Measurements from ENCODE around the gene DCUN1D3.
A peak's percentile ranks its signal among the peaks of the same experiment; 100 is the strongest.
"Not testable (repeated sequence)": the region's sequence is repeated elsewhere in the genome, so short reads cannot be mapped to it uniquely, and the experiment has no call there.

DCUN1D3 gene

DNA sequence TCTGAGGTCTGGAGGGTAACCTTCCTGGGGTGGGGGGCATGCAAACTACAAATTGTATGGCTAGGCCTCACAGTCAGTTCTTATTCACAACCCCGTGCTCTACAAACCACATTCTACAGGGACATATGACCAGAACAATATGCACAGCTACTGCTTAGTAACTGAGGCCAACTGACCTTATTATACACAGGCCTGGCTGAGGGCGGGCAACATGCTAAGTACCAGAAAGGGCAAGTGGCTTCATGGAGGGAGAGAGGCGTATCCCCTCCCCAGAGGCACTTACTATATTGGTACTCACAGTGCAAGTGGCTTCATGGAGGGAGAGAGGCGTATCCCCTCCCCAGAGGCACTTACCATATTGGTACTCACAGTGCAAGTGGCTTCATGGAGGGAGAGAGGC, 39.2 kb downstream of the DCUN1D3 start:
- not testable (repeated sequence) for DNase-seq

DNA sequence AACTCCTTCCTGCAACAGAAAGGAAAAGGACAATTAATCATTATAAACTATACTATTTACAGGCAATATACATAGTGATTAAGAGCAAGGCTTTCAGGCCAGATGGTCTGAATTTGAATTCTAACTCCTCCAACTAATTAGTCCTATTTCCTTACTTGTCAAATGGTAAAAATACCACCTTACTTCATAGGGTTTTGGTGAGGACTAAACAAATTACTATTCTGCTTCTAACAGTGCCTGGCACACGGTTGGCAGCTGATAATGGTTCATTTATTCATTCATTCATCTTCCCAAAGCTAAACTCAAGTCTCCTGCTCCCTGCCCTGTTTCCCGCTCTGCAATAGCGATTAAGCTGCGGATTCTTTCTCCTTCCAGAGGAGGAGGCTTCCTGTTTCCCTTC, 39.8 kb downstream of the DCUN1D3 start:
- DNase-seq = no peak

DNA sequence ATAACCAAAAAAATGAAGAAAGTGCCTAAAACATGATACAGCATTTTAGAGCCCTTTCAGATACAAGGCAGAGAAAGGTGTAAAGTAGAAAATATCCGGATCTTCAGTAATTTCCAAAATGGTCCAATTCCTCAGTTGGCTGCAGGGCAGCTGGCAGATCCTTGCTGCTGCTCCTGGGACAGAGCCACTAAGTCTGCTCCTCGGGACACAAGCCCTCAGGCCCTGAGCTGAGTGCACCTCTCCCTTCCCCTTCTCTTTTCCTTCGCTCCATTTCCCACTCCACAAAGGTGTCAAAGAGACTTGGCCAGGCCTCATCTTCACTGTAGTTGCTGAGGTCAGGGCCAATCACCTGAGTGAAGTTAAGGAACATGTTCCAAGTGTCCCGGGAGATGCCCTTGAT, 40.5 kb downstream of the DCUN1D3 start:
- no peak for DNase-seq

DNA sequence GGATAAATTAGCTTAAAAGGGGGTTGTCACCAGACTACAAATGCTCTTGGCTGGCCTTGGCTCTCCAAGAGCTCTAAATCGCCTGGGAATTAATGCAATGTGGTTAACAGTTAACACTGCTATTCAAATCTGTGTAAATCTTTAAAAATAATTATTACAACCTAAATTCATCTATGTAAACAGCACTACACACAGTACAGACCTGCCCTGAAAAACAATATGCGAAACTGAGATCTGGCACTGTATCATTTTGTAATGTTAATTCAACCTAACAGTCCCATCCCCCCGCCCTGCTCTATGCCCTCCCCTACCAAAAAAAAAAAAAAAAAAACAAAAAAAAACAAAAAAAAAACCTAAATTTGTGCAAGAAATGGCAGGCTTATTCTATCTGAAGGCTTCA, 40.9 kb downstream of the DCUN1D3 start:
- DNase-seq = no peak

DNA sequence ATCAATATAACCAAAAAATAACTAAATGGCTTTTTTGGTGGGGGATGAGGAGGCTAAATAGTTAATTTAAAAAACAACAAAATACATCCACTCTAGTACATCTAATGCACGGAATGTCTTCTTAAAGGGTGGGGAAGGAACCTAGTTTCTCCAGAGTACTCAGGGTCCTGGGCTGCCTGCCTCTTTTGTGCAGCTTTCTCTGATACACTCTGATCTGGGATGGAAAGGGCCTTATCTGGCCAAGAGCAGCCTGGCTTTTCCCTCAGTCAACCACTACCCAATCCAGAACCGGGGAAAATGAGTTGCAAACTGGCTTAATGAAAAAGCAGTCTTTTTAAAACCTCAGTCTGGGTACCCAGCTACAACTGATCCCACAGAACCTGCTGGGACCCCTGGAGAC, 42.9 kb downstream of the DCUN1D3 start:
- DNase-seq = no peak

DNA sequence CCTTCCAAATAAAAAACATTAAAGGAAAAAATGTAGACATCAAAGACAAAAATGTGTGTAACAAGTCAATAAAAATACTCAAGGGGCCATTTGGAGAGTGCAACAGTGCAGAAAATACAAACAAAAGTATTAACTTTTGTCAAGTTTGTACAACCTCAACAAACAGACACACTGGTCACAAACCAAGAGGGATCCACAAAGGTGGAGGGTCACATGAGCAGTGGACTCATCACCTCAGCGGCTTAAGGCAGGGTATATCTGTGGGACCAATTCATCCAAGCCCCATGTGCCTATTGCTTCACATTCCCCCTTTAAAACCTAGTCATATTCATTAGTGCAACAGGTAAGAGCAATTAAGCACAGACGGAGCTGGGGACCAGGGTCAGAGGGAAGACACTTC, 45.2 kb downstream of the DCUN1D3 start:
- no peak for DNase-seq

DNA sequence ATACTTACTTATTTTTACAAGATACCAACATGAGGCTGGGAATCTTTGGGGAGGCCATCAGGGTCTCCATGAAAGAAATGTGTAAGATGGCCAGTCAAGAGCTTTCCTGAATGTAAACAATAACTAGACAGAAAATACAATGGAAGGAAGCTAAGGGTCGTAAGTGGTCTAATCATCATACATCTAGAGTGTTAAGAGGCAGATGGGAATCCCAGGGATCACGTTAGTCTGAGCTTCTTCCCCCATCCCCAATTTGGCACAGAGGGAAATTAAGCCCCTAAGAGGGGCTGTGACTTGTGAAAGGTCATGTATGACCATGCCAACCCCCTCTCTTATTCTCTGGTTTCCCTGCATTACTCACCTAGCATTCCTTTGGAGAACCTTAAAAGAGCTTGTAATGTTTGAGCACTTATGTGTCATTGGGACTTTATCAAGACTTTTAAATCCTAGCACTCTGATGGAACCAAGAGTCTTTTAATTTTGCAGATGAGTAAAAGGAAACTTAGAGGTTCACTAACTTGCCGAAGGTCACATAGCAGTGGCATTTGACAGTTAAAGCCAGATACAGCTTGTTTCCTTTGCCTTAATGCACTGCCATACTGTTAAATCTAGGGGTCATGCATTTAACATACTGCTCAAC, 46.1 kb downstream of the DCUN1D3 start:
- DNase-seq = no peak

DNA sequence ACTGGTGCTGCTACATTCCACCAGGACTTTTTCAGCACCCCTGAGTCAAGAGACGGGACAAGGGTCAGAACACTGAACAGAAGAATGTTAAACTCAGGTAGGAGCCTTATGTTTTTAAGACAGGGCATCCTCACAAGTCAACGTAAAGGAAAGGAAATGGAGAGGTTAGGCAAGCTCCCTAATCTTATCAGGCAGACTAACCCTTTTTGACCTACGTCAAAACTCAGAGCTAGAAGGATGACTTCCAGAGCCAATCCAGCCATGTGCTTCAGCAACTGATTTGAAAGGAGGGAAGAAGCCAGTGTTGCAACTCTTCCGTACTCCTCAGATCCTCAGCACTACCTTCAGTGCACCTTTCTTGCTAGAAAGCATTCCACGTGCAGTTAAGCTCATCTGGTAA, 47.0 kb downstream of the DCUN1D3 start:
- no peak for DNase-seq

DNA sequence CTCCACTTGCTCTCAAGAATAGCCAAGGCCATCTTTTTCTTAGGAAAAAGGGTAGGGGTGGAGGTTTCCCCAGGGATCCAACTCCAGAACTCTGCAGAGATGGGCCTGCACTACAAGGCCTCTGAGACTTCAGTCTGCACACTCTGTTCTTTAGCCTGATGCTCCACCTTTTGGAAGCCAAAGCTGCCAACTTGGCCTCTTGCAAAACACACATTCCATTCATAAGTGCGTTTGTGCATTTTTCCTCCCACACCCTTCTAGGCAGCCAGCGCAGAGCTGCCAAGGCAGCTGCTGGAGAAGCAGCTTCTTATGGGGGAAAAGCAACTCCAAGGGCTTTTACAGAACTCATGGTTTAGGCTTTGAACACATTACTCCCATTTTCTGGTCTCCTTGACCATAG, 48.6 kb downstream of the DCUN1D3 start:
- no peak for DNase-seq

DNA sequence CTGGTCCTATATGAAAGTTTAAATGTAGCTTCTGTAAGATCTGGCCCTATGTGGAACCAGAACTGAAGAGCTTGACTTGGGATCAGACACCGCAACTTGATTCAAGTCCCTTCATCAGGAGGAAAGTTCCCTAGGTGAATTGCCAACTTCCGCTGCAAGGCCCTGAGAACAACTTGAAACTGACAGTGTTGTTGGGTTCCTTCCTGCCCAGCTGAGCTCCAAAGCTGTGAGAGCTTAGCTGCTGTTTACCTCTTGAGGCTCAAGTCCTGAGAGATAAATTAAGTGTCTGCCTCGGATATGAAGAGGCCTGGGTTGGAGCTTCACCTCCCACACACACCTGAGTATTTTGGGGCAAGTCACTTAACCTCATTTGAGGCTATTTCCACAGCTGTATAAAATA, 49.2 kb downstream of the DCUN1D3 start:
- DNase-seq = no peak

DNA sequence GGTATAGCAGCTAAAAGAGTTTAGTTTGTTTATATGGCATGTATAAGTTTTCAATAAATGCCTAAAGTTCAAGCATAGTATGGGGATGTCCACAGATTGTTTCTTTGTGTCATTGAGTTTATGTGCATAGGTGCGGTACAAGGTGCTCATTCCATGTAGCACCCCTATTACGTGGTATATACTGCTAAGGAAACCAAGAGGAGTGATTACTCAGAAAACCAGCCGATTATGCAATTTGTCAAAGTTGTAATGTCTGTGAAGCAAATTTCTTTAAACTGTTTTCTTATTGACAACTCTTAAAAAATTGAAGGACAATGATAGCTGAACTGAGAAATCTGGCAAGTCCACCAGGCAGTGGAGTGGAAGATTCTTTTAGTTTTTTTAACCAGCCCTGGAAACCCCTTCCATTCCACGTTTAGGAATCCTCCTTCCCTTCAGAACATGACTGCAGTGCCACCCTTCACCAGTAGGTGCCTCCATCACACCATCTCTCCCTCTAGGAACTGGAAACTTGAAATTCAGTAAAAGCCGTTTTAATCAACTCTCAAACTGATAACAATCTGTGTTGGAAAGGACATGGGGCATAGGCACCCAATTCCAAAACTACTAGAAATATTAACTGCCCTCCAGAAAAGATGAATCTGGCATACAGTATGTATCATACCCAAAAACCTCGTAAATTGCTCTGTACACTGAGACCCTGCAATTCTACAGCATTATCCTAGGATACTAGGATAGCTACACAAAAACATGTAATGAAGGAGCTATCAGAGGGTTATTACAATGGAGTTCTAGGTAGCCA, 50.4 kb downstream of the DCUN1D3 start:
- DNase-seq = peak; percentile 60

DNA sequence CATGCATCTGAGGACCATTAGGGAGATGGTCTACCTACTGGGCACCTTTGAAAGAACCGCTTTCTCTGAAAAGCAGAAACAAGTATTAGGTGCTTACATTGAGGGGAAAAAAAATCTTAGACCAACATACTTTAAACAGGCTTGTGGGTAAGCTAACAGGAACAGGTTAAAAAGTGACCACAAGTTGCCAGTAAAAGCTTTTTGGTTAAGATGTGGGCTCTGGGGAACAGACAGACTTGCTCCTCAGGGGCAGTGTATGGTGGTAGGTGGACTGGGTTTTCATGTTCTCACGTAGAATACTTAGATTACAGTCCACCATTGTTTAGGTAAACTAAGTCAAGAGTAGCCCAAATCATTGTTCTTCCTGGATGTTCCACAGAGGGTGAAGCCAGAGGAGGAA, 52.6 kb downstream of the DCUN1D3 start:
- DNase-seq = no peak

DNA sequence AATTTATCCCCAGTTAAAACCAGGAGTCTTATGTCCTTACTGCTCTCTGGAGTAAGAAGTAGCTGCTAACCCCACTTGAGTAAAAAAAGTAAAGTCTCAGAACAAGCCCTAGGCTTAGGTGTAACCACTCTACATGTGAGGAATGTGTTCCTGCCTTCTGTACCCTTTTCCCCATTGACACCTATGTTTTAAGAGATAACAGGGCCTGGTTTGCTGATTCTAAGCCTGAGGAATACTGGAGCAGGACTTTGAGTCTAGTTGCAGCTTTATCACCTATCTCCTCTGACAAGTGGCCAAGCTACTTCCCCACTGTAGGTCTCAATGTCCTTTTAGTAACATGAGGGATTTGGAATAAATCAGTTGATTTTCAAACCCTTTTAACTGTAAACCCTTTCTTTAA, 53.6 kb downstream of the DCUN1D3 start:
- no peak for DNase-seq

DNA sequence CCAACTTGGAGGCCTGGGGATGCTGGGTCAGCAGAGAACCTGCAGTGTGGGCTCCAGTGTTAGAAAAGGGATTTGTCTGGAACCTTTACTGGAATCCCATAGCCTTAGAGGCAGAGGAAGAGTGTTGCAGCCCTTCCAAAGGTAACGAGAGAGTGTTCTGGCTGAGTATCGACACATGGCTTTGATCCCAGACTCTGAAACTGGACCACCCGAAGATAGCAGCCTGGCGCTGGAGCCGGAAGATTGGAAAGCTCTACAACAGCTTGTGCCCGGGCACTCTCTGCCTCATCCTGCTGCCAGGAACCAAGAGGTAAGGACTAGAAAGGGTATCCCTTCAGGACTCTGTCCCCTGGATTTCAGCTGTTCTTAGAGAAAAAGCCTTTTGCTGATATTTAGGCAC, 54.1 kb downstream of the DCUN1D3 start:
- DNase-seq = no peak

DNA sequence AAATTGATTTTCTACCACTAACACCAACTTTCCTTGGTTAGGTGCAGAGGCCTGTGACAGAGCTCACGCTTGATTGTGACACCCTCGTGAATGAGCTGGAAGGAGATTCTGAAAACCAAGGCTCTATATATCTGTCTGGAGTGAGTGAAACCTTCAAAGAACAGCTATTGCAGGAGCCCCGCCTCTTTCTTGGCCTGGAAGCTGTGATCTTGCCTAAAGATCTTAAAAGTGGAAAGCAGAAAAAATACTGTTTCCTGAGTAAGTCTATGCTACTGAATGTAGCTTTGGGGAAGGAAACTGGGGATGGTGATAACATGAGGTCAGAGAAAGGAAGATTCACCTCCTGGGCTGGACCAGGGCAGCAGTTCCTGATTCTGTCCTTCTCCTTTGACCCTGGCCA, 55.6 kb downstream of the DCUN1D3 start:
- DNase-seq = peak; percentile 10

DNA sequence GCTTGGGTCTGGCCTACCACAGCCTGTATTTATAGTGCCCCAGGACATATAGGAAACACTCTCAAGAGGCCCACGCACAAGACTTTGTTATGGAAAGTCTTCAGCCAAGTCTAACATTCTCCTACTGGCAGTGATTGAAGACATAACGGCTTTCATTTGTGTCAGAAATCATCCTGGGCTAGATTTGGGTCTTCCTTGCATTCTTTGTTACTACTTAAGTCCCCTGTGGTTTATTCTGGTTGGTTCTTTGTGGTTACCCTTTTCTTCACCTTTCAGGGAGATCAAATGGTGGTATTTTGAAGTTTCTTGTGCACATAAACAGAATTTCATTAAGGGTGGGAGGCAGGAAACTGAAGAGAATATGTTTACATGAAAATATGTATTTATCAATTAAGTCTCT, 56.1 kb downstream of the DCUN1D3 start:
- DNase-seq = peak; percentile 6

DNA sequence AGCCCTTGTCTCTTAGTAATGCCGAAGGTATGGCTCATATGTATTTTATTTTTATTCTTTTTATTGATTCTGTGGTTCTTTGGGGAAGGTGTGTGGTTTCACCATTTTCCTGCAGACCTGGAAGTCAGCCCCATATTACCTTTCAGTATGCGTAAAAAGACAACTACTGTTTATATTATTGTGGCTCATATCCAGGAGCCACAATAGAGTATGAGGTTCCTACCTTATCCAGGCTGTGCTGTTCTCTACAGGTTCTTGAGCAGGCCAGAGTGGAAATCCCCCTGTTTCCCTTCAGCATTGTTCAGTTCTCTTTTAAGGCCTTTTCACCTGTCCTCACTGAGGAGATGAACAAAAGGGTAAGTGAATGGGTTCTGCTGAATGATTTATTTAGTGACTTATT, 60.7 kb downstream of the DCUN1D3 start:
- no peak for DNase-seq

DNA sequence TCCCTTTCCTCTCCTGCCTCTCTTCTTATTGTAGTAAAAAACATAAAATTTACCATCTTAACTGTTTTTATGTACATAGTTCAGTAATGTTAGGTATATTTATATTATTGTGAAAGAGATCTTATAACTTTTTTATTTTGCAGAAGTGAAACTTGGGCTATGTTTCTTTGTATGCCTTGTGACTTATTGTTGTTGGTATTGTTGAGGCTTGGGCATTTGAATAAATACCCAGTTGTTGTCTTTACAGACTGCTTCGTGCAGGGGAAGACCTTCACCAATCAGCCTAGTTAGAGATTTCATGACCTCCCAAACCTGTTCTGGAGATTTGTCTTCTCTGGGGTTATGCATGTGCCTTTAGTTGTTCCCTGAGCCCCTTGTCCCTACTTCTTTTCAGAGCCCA, 61.9 kb downstream of the DCUN1D3 start:
- no peak for DNase-seq

DNA sequence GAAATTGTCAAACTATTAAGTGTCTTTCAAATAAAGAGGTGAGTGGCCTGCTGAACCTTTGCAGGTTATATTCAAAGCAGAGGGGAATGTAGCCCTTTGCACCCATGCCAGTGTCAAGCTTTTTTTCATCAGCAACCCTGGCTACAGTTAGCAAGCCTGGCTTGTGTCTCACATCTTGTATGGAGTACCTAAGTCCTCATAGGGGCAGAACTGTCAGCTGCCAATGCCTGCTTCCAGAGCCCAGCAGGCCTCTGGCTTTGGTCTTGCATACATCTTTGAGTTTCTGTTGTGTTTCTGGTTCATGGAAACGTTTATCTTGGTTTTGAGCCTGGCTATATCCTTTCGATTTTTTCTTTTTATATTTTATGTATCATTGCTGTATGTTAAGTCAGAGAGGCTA, 67.1 kb downstream of the DCUN1D3 start:
- no peak for DNase-seq

DNA sequence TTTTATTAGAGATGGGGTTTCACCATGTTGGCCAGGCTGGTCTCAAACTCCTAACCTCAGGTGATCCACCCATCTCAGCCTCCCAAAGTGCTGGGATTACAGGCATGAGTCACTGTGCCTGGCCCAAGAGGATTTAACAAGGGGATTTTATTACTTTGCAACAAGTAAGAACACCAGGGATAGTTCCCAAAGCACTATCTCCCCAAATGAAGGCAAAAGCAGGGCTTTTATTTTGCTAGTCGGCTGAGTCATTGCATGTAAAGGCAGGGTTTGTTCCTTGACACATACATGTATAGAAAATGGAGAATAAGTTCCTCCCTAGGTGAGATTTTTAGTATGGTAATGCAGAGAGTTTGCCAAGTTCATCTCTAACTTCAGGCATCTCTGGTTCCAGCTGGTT, 69.8 kb downstream of the DCUN1D3 start:
- DNase-seq = no peak

DNA sequence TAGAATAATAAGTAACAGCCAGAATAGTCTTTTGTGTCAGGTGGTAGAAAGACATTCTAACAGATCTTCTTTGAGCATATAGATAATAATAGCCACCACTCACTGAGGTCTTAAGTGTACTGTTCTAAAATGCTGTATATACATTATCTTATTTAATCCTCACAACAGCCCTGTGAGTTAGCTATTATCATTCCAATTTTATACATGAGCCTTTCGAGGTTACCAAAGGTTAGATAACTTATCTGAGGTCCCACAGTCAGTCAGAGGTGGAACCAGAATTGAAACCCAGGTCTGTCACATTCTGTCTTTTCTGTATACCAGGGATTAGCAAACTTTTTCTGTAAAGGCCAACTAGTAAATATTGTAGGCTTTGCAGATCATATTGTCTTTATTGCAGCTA, 70.6 kb downstream of the DCUN1D3 start:
- no peak for DNase-seq

DNA sequence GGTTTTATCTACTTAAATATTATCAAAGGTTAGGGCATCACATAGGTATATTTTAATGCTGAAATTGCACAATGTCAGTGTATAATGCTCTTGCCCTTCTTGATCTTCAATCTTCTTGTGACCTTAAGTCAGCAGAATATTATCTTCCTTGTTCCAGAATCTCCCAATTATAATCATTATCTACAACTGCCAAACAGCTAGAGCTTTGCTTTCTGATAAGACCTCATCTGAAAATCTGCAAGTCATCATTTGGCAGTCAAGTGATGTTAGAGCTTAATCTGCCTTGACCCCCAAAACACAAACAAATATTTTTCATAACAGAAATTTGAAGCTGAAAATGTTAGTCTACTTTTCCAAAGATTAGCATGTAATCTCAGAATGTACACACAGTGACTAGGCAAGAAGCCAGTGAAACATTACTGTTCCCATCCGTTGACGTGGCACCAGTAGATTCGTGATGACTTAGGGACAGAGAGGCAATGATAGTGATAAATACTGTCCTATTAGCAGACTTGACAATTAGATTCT, 74.1 kb downstream of the DCUN1D3 start:
- no peak for DNase-seq

DNA sequence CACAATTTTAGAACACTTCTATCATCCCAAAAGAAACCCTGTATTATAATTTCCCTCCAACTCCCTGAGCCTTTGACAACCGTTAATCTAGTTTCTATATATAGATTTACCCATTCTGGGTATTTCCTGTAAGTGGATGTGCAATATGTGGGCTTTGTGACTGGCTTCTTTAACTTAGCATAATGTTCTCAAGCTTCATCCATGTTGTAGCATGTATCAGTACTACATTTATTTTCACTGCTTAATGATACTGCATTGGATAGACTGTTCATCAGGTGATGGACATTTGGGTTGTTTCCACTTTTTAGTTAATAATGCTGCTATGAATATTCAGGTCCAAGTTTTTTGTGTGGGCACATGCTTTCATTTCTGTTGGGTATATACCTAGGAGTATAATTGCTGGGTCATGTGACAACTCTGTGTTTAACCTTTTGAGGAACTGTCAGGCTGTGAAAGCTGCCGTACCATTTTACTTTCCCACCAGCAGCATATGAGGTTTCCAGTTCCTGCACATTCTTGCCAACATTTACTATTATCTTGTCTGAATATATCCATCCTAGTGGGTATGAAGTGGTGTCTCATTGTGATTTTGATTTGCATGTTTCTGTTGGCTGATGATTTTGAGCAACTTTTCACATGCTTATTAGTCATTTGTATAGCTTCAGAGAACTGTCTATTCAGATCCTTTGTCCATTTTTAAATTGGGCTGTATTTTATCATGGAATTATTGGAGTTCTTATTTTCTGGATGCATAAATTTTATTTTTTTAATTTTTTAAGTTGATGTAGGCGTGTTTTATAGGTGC, 77.4 kb downstream of the DCUN1D3 start:
- DNase-seq = no peak

DNA sequence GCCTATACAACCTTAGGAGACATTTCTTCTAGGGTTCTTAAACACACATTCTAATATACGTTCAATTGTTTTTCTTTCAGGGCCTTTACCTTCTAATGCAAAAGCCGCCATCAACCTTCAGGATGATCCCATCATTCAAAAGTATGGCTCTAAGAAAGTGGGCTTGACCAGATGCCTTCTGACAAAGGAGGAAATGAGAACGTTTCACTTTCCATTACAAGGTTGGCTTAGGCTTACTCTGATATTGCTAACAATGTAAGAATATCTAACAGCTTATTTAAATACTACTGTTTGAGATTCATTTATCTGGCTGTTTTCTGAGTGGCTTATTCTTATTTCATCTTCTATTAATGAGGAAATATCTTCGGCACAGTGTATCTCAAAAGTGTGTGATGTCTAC, 78.5 kb downstream of the DCUN1D3 start:
- no peak for DNase-seq
